HCT116 (cell line): ENCODE measurements around the gene SSX4B. TPM values are rescaled to one million over a fixed set of nuclear protein-coding genes. Genes with fewer than 3 reads are reported as not detected.

ENCODE experiments used
- ATAC-seq: fragments of 200-7000 bp; cut with Tn5 transposase; 2 replicates; pipeline ENCODE4 v1.9.1; 2020; ENCODE audit warnings: mild to moderate bottlenecking, moderate library complexity
- BruUV-seq: library from RNA; stranded (reverse); fragments of 400-500 nt; replicated peaks from 2 replicates; lab custom pipeline; 2021; lab: Mats Ljungman, UMichigan
- CTCF ChIA-PET: fragments of 300-600 bp; sonication (Branson Sonifier 250); formaldehyde crosslinking; loops from one replicate; lab custom pipeline; 2021; ENCODE audit warnings: antibody characterized with exemption; lab: Charles Lee
- POLR2A ChIA-PET: fragments of 300-600, 350-600 bp; sonication (Branson Sonifier 250); formaldehyde crosslinking; loops from one replicate; lab custom pipeline; 2021; ENCODE audit warnings: antibody characterized with exemption; lab: Charles Lee
- RAD21 ChIA-PET, 2 experiments: fragments of 300-600 bp; sonication (Branson Sonifier 250); formaldehyde crosslinking; loops; one replicate each; lab custom pipeline; 2023; ENCODE audit warnings: low total read pairs in 2 of 2; ENCODE audit not compliant: uncharacterized antibody in 2 of 2, unreplicated experiment in 2 of 2, low non-redundant PET in 1 of 2; lab: Charles Lee
- DNase-seq: peaks from one replicate; pipeline ENCODE4 v3.0.0-alpha.2; 2010; ENCODE audit warnings: low read depth, low spot score
- H2AFZ ChIP-seq: fragments of 200-600 bp; shearing (Covaris generic), sonication (generic); 2 replicates; pipeline ENCODE4 v1.6.1; 2017; ENCODE audit warnings: low read depth, mixed run types, mixed read lengths, antibody characterized with exemption, low read length; ENCODE audit not compliant: poor library complexity, severe bottlenecking
- H3K27ac ChIP-seq: 2 replicates; pipeline ENCODE4 v1.5.1; 2012; ENCODE audit warnings: low read depth, low read length
- H3K27me3 ChIP-seq: fragments of 200-600 bp; sonication (generic); 2 replicates; pipeline ENCODE4 v1.6.1; 2016; ENCODE audit warnings: mixed run types, low read length, mixed read lengths; ENCODE audit not compliant: insufficient read depth
- H3K36me3 ChIP-seq, 2 experiments: fragments of 200-500 bp in 1 of 2; fragments of 200-600 bp in 1 of 2; sonication (Bioruptor generic) in 1 of 2; sonication (generic) in 1 of 2; 2 replicates each; pipeline versions ENCODE4 v1.5.1 to v1.6.1; 2014 to 2016; ENCODE audit warnings: low read length in 2 of 2, inconsistent platforms in 1 of 2, mixed read lengths in 1 of 2, mixed run types in 1 of 2; ENCODE audit not compliant: insufficient read depth in 2 of 2, control insufficient read depth in 1 of 2
- H3K4me1 ChIP-seq, 2 experiments: fragments of 200-600 bp in 1 of 2; sonication (generic) in 1 of 2; 2 replicates each; pipeline versions ENCODE4 v1.5.1 to v1.6.1; 2012 to 2017; ENCODE audit warnings: low read length in 2 of 2, inconsistent platforms in 1 of 2, mild to moderate bottlenecking in 1 of 2, mixed read lengths in 1 of 2, mixed run types in 1 of 2, moderate library complexity in 1 of 2; ENCODE audit not compliant: insufficient read depth in 2 of 2, control insufficient read depth in 1 of 2
- H3K4me2 ChIP-seq: fragments of 200-600 bp; sonication (generic); 2 replicates; pipeline ENCODE4 v1.6.1; 2017; ENCODE audit warnings: mixed run types, low read length, mixed read lengths
- H3K4me3 ChIP-seq, 2 experiments: fragments of 200-600 bp in 1 of 2; sonication (generic) in 1 of 2; replicated peaks in 1 of 2; 2 replicates each; pipeline ENCODE4 v1.5.1; 2011 to 2016; ENCODE audit warnings: low read length in 2 of 2, control low read depth in 1 of 2, low read depth in 1 of 2, mild to moderate bottlenecking in 1 of 2, mixed read lengths in 1 of 2, mixed run types in 1 of 2
- H3K79me2 ChIP-seq: fragments of 200-600 bp; sonication (generic); 2 replicates; pipeline ENCODE4 v1.6.1; 2017; ENCODE audit warnings: mild to moderate bottlenecking, mixed run types, low read length, moderate library complexity, mixed read lengths; ENCODE audit not compliant: insufficient read depth
- H3K9ac ChIP-seq: fragments of 200-600 bp; sonication (generic); 2 replicates; pipeline ENCODE4 v1.6.1; 2016; ENCODE audit warnings: low read length, mixed read lengths
- H3K9me2 ChIP-seq: fragments of 200-600 bp; sonication (generic), shearing (Covaris generic); 2 replicates; pipeline ENCODE4 v1.6.1; 2017; ENCODE audit warnings: mixed run types, mild to moderate bottlenecking, moderate library complexity; ENCODE audit not compliant: insufficient read depth
- H3K9me3 ChIP-seq, 2 experiments: fragments of 200-500 bp in 1 of 2; fragments of 200-600 bp in 1 of 2; sonication (Bioruptor generic) in 1 of 2; sonication (generic) in 1 of 2; 2 replicates each; pipeline ENCODE4 v1.6.1; 2014 to 2017; ENCODE audit warnings: low read length in 2 of 2, mixed read lengths in 2 of 2, inconsistent platforms in 1 of 2, low read depth in 1 of 2, mild to moderate bottlenecking in 1 of 2, mixed run types in 1 of 2, moderate library complexity in 1 of 2; ENCODE audit not compliant: control insufficient read depth in 1 of 2, insufficient read depth in 1 of 2
- H4K20me1 ChIP-seq: fragments of 200-600 bp; sonication (generic), shearing (Covaris generic); 2 replicates; pipeline ENCODE4 v1.6.1; 2017; ENCODE audit warnings: mixed run types, mild to moderate bottlenecking, moderate library complexity; ENCODE audit not compliant: insufficient read depth
- EGR1 ChIP-seq: IDR thresholded peaks from 2 replicates; pipeline ENCODE4 v1.6.1; 2012; ENCODE audit warnings: low read depth
- EZH2 ChIP-seq: fragments of 200-600 bp; sonication (generic); IDR thresholded peaks from 2 replicates; pipeline ENCODE4 v1.6.1; 2017; ENCODE audit warnings: antibody characterized with exemption, mixed run types
- FOSL1 ChIP-seq: IDR thresholded peaks from 2 replicates; pipeline ENCODE4 v1.6.1; 2012; ENCODE audit warnings: low read depth
- JUND ChIP-seq: IDR thresholded peaks from 2 replicates; pipeline ENCODE4 v1.6.1; 2012
- POLR2AphosphoS5 ChIP-seq: IDR thresholded peaks from 2 replicates; pipeline ENCODE4 v1.6.1; 2011; ENCODE audit warnings: mild to moderate bottlenecking, low read depth, low read length, moderate library complexity
- SP1 ChIP-seq: IDR thresholded peaks from 2 replicates; pipeline ENCODE4 v1.6.1; 2012; ENCODE audit warnings: low read depth
- SRF ChIP-seq: IDR thresholded peaks from 2 replicates; pipeline ENCODE4 v1.6.1; 2012; ENCODE audit warnings: low read depth
- YY1 ChIP-seq: IDR thresholded peaks from 2 replicates; pipeline ENCODE4 v1.6.1; 2011; ENCODE audit warnings: low read length, low read depth, moderate library complexity, mild to moderate bottlenecking; ENCODE audit not compliant: insufficient replicate concordance; ENCODE audit errors: extremely low read depth
- ZFX ChIP-seq: fragments of 450-650 bp; IDR thresholded peaks from 2 replicates; pipeline ENCODE4 v1.6.1; 2017
- ZNF274 ChIP-seq: fragments of 200-500 bp; sonication (Bioruptor generic); IDR thresholded peaks from 2 replicates; pipeline ENCODE4 v1.6.1; 2014; ENCODE audit warnings: mild to moderate bottlenecking, low read depth, low read length, inconsistent platforms
- intact Hi-C: fragments of 100-400 bp; cut with micrococcal nuclease; formaldehyde crosslinking; loops from 2 replicates; pipeline ENCODE4 v1.10.0; 2022
- total RNA-seq: library from RNA; stranded (reverse); gene quantifications from one replicate; pipeline ENCODE4 v1.2.1, GENCODE V29; 2021; ENCODE audit not compliant: unreplicated experiment
- TF ChIP-seq, protein P1 (sequence below): IDR thresholded peaks from 2 replicates; pipeline ENCODE4 v1.6.1; 2012
- TF ChIP-seq, protein P2 (sequence below), 3 experiments: fragments of 200-600 bp in 1 of 3; sonication (generic) in 1 of 3; IDR thresholded peaks in 2 of 3; conservative IDR thresholded peaks in 1 of 3; 2 replicates each; pipeline ENCODE4 v1.5.1; 2012 to 2017; ENCODE audit warnings: low read depth in 2 of 3, low read length in 2 of 3, antibody characterized with exemption in 1 of 3, borderline replicate concordance in 1 of 3, control low read depth in 1 of 3, mild to moderate bottlenecking in 1 of 3, mixed read lengths in 1 of 3, mixed run types in 1 of 3, moderate library complexity in 1 of 3; ENCODE audit not compliant: insufficient read depth in 1 of 3

SSX4B gene
- total RNA-seq, 1 experiment from 2014 or later, result not detected

DNA sequence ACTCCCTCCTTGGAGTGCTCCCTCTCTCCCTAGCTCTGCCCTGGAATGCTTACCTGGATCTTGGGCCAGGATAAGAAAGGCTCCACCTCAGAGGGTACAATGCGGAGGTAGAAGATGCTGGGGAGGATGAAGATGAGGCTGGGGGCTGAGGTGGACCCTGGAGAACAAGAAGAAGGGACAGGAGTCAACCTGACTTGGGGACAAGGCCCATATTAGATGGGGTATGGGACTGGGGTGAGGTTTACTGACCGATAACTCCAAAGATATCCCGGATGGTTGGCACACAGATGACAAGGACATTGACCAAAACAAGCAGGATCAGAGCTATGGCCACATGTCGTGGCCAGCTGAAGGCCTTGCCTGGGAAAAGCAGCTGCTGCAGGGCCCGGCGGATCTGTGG is 47.7 kb upstream of the SSX4B start:
- no TSS peak for BruUV-seq
- CTCF ChIA-PET, result no interaction called here
- Histone ChIP-seq H3K9me3 (no peaks in the 10 kb centered on the region), H4K20me1 (no peaks in the 10 kb centered on the region), H3K4me3 (no peak overlapping the region), H3K36me3 (no peaks in the 10 kb centered on the region), H3K4me2 (no peak overlapping the region), H3K9ac (no peak overlapping the region), H3K9me2 (no peaks in the 10 kb centered on the region), H3K27me3 (no peaks in the 10 kb centered on the region), H3K27ac (no peak overlapping the region), H2AFZ (no peak overlapping the region), H3K4me1 (peaks cover 0 to 5% of the 10 kb centered on the region in 2 experiments; a peak in 1 of 4 replicates), H3K79me2 (no peaks in the 10 kb centered on the region)
- RAD21 ChIA-PET, result no interaction called here
- ATAC-seq (no peak), DNase-seq (no peak)
- intact Hi-C loops, result no loop called here
- POLR2A ChIA-PET, result no interaction called here
- no peak for TF ChIP-seq POLR2AphosphoS5
- no peak for TF ChIP-seq EGR1

DNA sequence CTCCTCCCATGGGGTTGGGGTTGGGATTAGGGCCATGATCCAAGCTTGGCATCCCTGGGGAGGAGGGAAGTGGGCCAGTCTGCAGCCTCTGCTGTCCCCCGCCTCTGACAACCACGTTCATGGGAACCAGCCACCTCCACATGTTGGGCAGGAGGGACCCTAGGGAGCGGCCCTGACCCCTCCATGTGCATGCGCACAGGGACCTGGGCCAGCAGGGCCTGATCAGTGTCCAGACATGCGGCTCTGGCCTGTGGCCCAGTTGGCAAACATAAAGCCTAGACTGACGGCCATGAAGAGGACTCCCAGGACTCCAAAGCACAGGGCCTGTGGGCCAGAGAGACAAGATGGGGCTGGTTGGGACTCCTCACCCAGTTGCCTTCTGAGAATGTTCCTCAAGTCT is 47.0 kb upstream of the SSX4B start:
- DNase-seq (no peak), ATAC-seq (no peak)
- no peaks in the 10 kb centered on the region for H3K79me2 ChIP-seq
- BruUV-seq, result no TSS peak
- no peak overlapping the region for H3K4me3 ChIP-seq
- H3K4me1 ChIP-seq, result no peaks in the 10 kb centered on the region
- POLR2A ChIA-PET, result no interaction called here
- H3K36me3 ChIP-seq, result no peaks in the 10 kb centered on the region
- no peak overlapping the region for H3K27ac ChIP-seq
- intact Hi-C loops, result no loop called here
- H3K9ac ChIP-seq, result no peak overlapping the region
- no peaks in the 10 kb centered on the region for H3K9me3 ChIP-seq
- RAD21 ChIA-PET, result no interaction called here
- H3K27me3 ChIP-seq, result no peaks in the 10 kb centered on the region
- no peaks in the 10 kb centered on the region for H3K9me2 ChIP-seq
- CTCF ChIA-PET, result no interaction called here
- no peak overlapping the region for H3K4me2 ChIP-seq
- TF ChIP-seq ZNF274 (no peak), SRF (no peak), EZH2 (no peak), SP1 (no peak), POLR2AphosphoS5 (no peak), YY1 (no peak), EGR1 (no peak), JUND (no peak), ZFX (no peak), FOSL1 (no peak)
- TF ChIP-seq, protein P1, sequence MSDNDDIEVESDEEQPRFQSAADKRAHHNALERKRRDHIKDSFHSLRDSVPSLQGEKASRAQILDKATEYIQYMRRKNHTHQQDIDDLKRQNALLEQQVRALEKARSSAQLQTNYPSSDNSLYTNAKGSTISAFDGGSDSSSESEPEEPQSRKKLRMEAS, result no peak
- TF ChIP-seq, protein P2, sequence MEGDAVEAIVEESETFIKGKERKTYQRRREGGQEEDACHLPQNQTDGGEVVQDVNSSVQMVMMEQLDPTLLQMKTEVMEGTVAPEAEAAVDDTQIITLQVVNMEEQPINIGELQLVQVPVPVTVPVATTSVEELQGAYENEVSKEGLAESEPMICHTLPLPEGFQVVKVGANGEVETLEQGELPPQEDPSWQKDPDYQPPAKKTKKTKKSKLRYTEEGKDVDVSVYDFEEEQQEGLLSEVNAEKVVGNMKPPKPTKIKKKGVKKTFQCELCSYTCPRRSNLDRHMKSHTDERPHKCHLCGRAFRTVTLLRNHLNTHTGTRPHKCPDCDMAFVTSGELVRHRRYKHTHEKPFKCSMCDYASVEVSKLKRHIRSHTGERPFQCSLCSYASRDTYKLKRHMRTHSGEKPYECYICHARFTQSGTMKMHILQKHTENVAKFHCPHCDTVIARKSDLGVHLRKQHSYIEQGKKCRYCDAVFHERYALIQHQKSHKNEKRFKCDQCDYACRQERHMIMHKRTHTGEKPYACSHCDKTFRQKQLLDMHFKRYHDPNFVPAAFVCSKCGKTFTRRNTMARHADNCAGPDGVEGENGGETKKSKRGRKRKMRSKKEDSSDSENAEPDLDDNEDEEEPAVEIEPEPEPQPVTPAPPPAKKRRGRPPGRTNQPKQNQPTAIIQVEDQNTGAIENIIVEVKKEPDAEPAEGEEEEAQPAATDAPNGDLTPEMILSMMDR (IDR thresholded peaks at IDR 0.05 in 2 of 3, conservative IDR thresholded peaks at IDR 0.05 in 1 of 3; ENCODE audit: borderline replicate concordance in 1 of 3, insufficient read depth in 1 of 3, low read depth in 2 of 3, low read length in 2 of 3), result no peak
- no peak overlapping the region for H2AFZ ChIP-seq
- H4K20me1 ChIP-seq, result no peaks in the 10 kb centered on the region
